Activated T-cell treated with anti-CD3 and anti-CD28 coated beads, Interleukin-2, amount 50 U/mL, for 72 hours (primary cell): Measurements from ENCODE around the gene KIF4B. TPM values are rescaled to one million over a fixed set of nuclear protein-coding genes. Genes with fewer than 3 reads are reported as not detected.

ENCODE experiments used
- ATAC-seq, 2 donors: fragments of 150-1000 bp; cut with Tn5 transposase; replicated peaks in 1 of 2; 2 replicates each; pipeline ENCODE4 v1.10.0; 2021; ENCODE audit warnings: moderate library complexity in 2 of 2, mild to moderate bottlenecking in 1 of 2
- DNase-seq, 2 donors: peaks; one replicate each; pipeline ENCODE4 v3.0.0; 2021 to 2022; ENCODE audit warnings: mixed read lengths in 1 of 2
- H3K27ac Mint-ChIP-seq: one replicate; pipeline ENCODE4 v1.8.0; 2022; ENCODE audit warnings: mild to moderate bottlenecking, moderate library complexity, mixed read lengths
- H3K27me3 Mint-ChIP-seq: one replicate; pipeline ENCODE4 v1.8.0; 2022; ENCODE audit warnings: low read depth, mixed read lengths
- H3K36me3 Mint-ChIP-seq, 2 donors: one replicate each; pipeline ENCODE4 v1.8.0; 2022; ENCODE audit warnings: mixed read lengths in 2 of 2, mild to moderate bottlenecking in 1 of 2; ENCODE audit not compliant: insufficient read depth in 2 of 2
- H3K4me1 Mint-ChIP-seq: one replicate; pipeline ENCODE4 v1.8.0; 2022; ENCODE audit warnings: low read depth, mixed read lengths
- H3K4me3 Mint-ChIP-seq, 2 donors: one replicate each; pipeline ENCODE4 v1.8.0; 2022; ENCODE audit warnings: mild to moderate bottlenecking in 2 of 2, mixed read lengths in 2 of 2, moderate library complexity in 2 of 2
- H3K9me3 Mint-ChIP-seq, 2 donors: one replicate each; pipeline ENCODE4 v1.8.0; 2022; ENCODE audit warnings: mixed read lengths in 2 of 2
- total RNA-seq, 2 donors: library from RNA; stranded (reverse); gene quantifications; one replicate each; pipeline ENCODE4 v1.2.3, GENCODE V29; 2022

The KIF4B gene
- total RNA-seq, 2 donors from 2014 or later: 0.30 TPM; not detected in 1

GRCh38 chr5:155047818-155048217, 34.3 kb downstream of the KIF4B start:
- H3K36me3 Mint-ChIP-seq: no peaks in the 10 kb centered on the region
- H3K27me3 Mint-ChIP-seq: peaks cover 22% of the 10 kb centered on the region
- DNase-seq (no peak), ATAC-seq (no peak)
- no peak overlapping the region for H3K27ac Mint-ChIP-seq
- H3K9me3 Mint-ChIP-seq: no peaks in the 10 kb centered on the region
- no peaks in the 10 kb centered on the region for H3K4me1 Mint-ChIP-seq
- no peak overlapping the region for H3K4me3 Mint-ChIP-seq

GRCh38 chr5:155049569-155050383, 36.2 kb downstream of the KIF4B start:
- DNase-seq (no peak), ATAC-seq (no peak)
- Mint-ChIP-seq H3K36me3 (no peaks in the 10 kb centered on the region), H3K4me3 (no peak overlapping the region), H3K27me3 (peaks cover 13% of the 10 kb centered on the region), H3K27ac (no peak overlapping the region), H3K9me3 (no peaks in the 10 kb centered on the region), H3K4me1 (no peaks in the 10 kb centered on the region)

GRCh38 chr5:155050384-155051019, 36.9 kb downstream of the KIF4B start:
- H3K27me3 Mint-ChIP-seq: peaks cover 7% of the 10 kb centered on the region
- no peak overlapping the region for H3K4me3 Mint-ChIP-seq
- DNase-seq (no peak), ATAC-seq (no peak)
- no peaks in the 10 kb centered on the region for H3K4me1 Mint-ChIP-seq
- H3K36me3 Mint-ChIP-seq: no peaks in the 10 kb centered on the region
- H3K9me3 Mint-ChIP-seq: no peaks in the 10 kb centered on the region
- H3K27ac Mint-ChIP-seq: no peak overlapping the region

- Mint-ChIP-seq H3K36me3 (no peaks in the 10 kb centered on the region), H3K9me3 (no peaks in the 10 kb centered on the region), H3K4me1 (no peaks in the 10 kb centered on the region), H3K27me3 (peaks cover 3% of the 10 kb centered on the region), H3K4me3 (no peak overlapping the region), H3K27ac (no peak overlapping the region)
- no peak for ATAC-seq
- no peak for DNase-seq
Observed at GRCh38 chr5:155052532-155052931, 39.0 kb downstream of the KIF4B start.

GRCh38 chr5:155053501-155053900, 39.9 kb downstream of the KIF4B start:
- Mint-ChIP-seq H3K27me3 (no peaks in the 10 kb centered on the region), H3K9me3 (no peaks in the 10 kb centered on the region), H3K36me3 (no peaks in the 10 kb centered on the region), H3K4me1 (no peaks in the 10 kb centered on the region), H3K4me3 (no peak overlapping the region), H3K27ac (no peak overlapping the region)
- DNase-seq (no peak), ATAC-seq (no peak)

GRCh38 chr5:155056644-155057269, 43.2 kb downstream of the KIF4B start:
- Mint-ChIP-seq H3K27me3 (no peaks in the 10 kb centered on the region), H3K4me1 (no peaks in the 10 kb centered on the region), H3K4me3 (no peak overlapping the region), H3K36me3 (no peaks in the 10 kb centered on the region), H3K27ac (no peak overlapping the region), H3K9me3 (peaks cover 3% of the 10 kb centered on the region in 2 donors)
- DNase-seq (no peak), ATAC-seq (no peak)

- Mint-ChIP-seq H3K36me3 (no peaks in the 10 kb centered on the region), H3K27ac (no peak overlapping the region), H3K4me1 (no peaks in the 10 kb centered on the region), H3K4me3 (no peak overlapping the region), H3K27me3 (no peaks in the 10 kb centered on the region), H3K9me3 (peaks cover 3% of the 10 kb centered on the region in 2 donors)
- no peak for ATAC-seq
- DNase-seq: no peak
Observed at GRCh38 chr5:155057626-155058025, 44.1 kb downstream of the KIF4B start.

GRCh38 chr5:155064580-155064979, 51.0 kb downstream of the KIF4B start:
- no peak for DNase-seq
- ATAC-seq: no peak
- Mint-ChIP-seq H3K4me1 (no peaks in the 10 kb centered on the region), H3K4me3 (no peak overlapping the region), H3K9me3 (peaks cover 3% of the 10 kb centered on the region in 2 donors), H3K36me3 (no peaks in the 10 kb centered on the region), H3K27ac (no peak overlapping the region), H3K27me3 (peaks cover 7% of the 10 kb centered on the region)

GRCh38 chr5:155066886-155067595, 53.5 kb downstream of the KIF4B start:
- peaks cover 7% of the 10 kb centered on the region for H3K27me3 Mint-ChIP-seq
- no peak overlapping the region for H3K4me3 Mint-ChIP-seq

More at GRCh38 chr5:155066886-155067595, 53.5 kb downstream of the KIF4B start:
- H3K36me3 Mint-ChIP-seq: no peaks in the 10 kb centered on the region
- DNase-seq (no peak), ATAC-seq (no peak)
- H3K9me3 Mint-ChIP-seq: no peaks in the 10 kb centered on the region
- no peaks in the 10 kb centered on the region for H3K4me1 Mint-ChIP-seq
- no peak overlapping the region for H3K27ac Mint-ChIP-seq

Other genes starting within 250 kb of the KIF4B start
- gene FAXDC2, start 163.2 kb upstream of the KIF4B start, total RNA-seq: under 1 TPM in 1 of 2 donors, not detected in 1; 0.43 TPM
- 10 to 100 TPM; 59.3 to 63.8 TPM for gene CNOT8, start 155.1 kb upstream of the KIF4B start, total RNA-seq
- 10 to 100 TPM; 14.4 to 15.8 TPM for gene GEMIN5, start 75.5 kb upstream of the KIF4B start, total RNA-seq
- 10 to 100 TPM; 67.5 to 78.0 TPM for gene MRPL22, start 72.7 kb upstream of the KIF4B start, total RNA-seq